ENCODE measurements around the gene STPG1. TPM values are rescaled to one million over a fixed set of nuclear protein-coding genes. Genes with fewer than 3 reads are reported as not detected.
"Not testable (repeated sequence)": the region's sequence is repeated elsewhere in the genome, so short reads cannot be mapped to it uniquely, and the experiment has no call there.

The STPG1 gene, protein sequence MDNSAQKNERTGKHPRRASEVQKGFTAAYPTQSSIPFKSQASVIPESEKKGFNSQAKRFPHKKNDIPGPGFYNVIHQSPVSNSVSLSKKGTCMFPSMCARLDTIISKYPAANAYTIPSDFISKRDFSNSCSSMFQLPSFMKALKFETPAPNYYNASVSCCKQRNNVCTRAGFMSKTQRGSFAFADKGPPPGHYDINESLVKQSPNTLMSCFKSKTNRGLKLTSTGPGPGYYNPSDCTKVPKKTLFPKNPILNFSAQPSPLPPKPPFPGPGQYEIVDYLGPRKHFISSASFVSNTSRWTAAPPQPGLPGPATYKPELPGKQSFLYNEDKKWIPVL
- 8.6 and 11.8 TPM in 2 replicates for total RNA-seq (2014; rRNA removed; shearing (Covaris generic))

- peak; percentile 83 for DNase-seq (ENCODE audit: low read depth)
Observed at GRCh38 chr1:24413350-24414163, at the start of gene STPG1. Gene STPG1 (minus strand): TSS chr1:24413782. CDS start chr1:24401388, 12,394 bp downstream.

GRCh38 chr1:24462128-24462527 lies 48.5 kb upstream of the STPG1 start:
- DNase-seq (ENCODE audit: low read depth): peak; percentile 43

DNA sequence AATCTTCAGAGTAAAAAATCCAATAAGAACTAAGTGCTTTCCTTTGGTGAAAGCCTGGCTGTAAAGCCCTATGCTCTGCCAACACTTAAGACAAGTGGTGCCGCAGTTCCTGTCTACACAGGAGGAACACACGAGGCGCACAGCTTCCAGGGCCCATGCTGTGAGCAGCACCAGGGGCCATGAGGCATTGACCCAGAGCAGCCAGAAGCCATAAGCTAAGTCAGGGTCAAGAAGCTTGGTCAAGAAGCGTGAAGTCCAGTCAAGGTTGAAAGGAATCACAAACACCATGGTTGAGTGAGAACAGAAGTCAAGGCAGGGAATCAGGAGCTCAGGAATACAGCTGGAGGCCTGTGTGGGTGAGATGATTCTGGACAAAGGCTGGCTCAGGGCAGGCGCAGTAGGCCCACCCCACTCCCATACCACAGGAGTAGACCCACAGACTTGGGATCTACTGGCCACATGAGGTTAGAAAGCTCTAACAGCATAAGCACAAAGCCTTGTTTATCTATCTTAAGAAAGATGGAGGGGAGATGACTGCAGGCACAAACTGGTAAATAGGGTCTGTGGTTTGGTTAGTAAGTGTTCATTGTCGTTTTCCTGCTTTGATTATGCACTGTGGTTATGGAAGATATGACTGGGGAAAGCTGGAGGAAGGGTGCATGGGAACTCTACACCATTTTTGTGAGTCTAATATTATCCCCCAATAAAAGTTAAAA lies 46.1 kb upstream of the STPG1 start:
- DNase-seq (ENCODE audit: low read depth): peak; percentile 56

DNA sequence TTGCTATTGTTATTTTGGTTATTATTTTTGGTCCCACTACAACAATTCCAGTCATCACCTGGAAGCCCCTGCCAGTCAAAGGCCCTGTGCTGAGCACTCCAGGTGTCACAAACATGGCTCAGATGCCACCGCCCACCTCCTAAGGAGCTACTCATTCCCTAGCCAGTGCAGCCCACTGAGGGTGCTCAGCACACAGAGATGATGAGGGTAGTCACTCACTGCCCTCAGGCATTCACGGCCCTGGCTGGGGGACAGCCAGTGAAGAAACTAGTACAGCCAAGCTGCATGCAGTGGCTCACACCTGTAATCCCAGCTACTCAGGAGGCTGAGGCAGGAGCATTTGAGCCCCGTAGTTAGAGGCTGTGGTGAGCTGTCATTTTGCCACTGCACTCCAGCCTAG lies 44.3 kb upstream of the STPG1 start:
- no peak for DNase-seq (ENCODE audit: low read depth)

DNA sequence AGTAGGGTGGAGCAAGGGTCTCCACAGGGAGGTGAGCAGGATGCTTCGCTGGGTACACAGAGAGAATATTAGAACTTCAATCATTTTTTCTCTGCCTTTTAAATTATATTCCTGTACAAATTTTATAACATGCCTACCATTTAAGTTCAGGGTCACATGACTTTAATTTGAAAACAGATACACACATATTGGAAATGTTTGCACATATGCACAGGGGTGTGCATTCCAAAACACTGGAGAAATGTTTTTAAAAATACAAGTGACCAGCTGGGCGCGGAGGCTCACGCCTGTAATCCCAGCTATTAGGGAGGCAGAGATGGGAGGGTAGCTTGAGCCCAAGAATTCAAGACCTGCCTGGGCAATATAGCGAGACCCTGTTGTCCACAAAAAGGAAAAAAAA lies 41.7 kb upstream of the STPG1 start:
- no peak for DNase-seq (ENCODE audit: low read depth)

GRCh38 chr1:24454673-24455072 lies 41.1 kb upstream of the STPG1 start:
- no peak for DNase-seq (ENCODE audit: low read depth)

- no peak for DNase-seq (ENCODE audit: low read depth)
Observed at GRCh38 chr1:24452922-24453485, 39.4 kb upstream of the STPG1 start.

DNA sequence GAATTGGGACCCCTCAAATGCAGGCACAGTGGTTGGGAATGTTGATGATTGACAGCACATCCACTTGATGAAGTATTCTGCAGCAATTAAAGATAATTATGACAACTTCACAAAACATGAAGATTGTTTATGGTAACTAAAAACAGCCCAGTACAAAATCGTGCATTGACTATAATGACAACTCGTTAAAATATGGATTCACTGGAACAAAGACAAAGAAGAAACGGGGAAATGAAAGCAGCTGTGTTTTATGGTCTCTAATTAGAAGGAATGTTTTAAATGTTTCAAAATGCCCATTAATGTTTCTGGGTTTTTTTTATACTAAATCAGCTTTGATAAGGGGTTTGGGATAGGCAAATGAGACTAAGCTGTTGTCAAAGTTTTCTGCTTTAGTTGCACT lies 38.2 kb upstream of the STPG1 start:
- no peak for DNase-seq (ENCODE audit: low read depth)

DNA sequence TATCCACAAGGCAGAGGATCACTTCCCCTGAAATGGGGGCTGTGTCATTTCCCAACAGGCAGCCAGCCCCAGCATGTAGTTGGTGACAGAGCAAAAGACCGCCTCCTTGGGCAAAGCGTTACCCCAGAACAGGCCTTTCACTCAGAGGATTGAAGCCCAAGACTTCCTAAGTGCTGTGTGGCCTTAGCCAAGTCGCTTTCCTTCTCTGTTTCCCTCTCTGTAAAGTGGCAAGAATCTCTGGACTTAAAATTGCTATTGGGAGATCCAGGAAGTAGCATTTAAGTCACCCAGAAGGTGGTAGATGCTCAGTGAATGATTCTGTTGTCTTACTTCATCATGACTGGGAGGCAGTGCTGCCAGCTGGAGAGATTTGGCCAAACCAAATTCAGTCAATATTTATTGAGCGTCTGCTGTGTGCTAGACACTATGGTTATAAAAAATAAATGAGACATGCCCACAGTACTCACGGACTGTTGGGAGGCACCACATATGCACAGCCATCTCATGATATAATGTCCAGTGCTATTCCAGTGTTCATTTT lies 37.3 kb upstream of the STPG1 start:
- no peak for DNase-seq (ENCODE audit: low read depth)

DNA sequence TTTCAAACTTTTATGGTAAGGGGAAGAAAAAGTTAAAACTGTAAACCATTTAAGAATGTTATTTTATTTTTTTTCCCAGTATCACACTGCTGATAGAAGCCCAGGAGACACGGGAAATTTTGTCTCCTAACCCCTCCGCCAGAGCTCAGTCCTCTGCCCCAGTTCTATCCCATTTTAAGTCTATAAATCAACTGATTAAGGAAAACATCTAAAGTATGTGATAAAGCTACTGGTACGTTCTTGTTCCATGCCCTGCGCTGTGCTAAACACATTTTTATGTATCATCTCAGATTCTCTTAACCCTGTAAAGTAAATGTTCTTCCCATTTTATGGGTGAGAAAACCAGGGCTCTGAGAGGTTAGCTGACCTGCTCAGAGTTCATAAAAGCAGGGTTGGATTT lies 36.7 kb upstream of the STPG1 start:
- DNase-seq (ENCODE audit: low read depth): no peak

DNA sequence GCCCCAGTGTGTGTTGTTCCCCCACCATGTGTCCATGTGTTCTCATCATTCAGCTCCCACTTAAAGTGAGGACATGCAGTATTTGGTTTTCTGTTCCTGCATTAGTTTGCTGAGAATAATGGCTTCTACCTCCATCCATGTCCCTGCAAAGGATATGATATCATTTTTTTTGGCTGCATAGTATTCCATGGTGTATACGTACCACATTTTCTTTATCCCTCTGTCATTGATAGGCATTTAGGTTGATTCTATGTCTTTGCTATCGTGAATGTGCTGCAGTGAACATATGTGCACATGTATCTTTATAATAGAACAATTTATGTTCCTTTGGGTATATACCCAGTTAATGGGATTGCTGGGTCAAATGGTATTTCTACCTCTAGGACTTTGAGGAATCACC lies 32.9 kb upstream of the STPG1 start:
- not testable (repeated sequence) for DNase-seq (ENCODE audit: low read depth)

DNA sequence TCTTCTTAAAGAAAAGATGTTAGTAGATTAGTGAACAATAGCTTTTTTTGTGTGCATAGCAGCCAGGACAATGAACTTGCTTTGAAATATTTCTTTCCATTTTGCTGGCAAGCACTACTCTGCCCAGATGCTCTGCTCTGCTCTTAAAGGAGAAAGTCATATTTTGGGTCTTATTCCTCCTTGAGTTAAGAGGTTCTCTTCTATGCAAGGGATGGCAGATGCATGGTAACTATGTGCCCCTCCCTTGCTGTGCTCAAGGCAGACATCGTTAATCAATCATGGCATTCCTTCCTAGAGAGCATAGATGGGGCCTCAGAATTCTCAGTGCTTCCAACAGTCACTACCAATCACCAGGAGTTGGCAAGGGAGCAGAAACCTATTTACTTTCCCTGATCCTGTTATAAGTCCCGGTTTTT lies 29.7 kb upstream of the STPG1 start:
- DNase-seq (ENCODE audit: low read depth): peak; percentile 14

DNA sequence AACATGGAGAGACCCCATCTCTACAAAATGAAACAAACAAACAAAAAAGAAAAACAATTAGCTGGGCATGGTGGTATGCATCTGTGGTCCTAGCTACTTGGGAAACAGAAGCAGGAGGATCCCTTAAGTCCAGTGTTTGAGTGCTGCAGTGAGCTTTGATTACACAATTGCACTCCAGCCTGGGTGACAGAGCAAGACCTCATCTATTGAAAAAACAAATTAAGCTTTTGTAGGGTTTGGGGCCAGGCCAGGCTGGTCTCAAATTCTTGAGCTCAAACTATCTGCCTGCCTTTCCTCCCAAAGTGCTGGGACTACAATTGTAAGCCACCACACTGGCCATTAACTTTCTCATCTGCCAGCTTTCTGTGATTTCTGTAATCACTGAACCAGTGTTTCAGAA lies 29.2 kb upstream of the STPG1 start:
- no peak for DNase-seq (ENCODE audit: low read depth)

GRCh38 chr1:24441996-24442668 lies 28.6 kb upstream of the STPG1 start:
- no peak for DNase-seq (ENCODE audit: low read depth)

DNA sequence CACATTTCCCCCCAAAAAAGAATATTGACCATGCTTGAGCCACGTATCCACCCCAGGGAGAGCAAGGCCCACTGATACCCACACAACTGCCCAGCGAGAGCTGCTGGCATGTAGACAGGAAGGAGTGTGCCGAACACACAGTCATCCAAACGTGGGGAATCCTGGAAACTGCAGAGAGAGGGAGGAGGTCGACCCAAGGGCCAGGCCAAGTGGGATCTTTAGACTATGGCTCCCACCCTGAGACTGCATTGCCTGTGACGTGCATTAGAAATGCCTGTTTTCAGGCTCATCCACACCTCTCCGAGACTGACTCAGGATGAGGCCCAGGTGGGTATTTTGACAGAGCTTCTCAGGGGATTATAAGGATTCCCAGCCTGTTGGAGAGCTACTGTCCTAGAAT lies 27.9 kb upstream of the STPG1 start:
- DNase-seq (ENCODE audit: low read depth): no peak

GRCh38 chr1:24440436-24440835 lies 26.9 kb upstream of the STPG1 start:
- DNase-seq (ENCODE audit: low read depth): no peak

GRCh38 chr1:24438423-24438901 lies 24.9 kb upstream of the STPG1 start:
- peak; percentile 23 for DNase-seq (ENCODE audit: low read depth)

GRCh38 chr1:24437631-24438396 lies 24.2 kb upstream of the STPG1 start:
- DNase-seq (ENCODE audit: low read depth): peak; percentile 20

- DNase-seq (ENCODE audit: low read depth): peak; percentile 56
Observed at GRCh38 chr1:24435782-24436365, 22.3 kb upstream of the STPG1 start.

DNA sequence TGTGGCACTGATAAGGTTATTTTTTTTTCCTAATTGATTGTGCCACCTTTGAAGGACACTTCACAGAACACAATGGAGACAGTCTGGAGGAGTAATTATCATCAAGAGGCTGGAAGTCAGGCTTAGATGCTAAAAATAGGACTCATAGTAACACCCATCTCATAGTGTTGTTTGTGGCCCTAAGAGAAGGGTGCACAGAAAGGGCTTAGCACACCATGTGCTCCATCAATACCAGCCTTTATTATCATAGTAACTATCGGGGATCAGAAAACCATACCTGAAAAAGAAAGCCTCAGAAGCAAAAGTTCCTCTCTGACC lies 13.9 kb upstream of the STPG1 start:
- no peak for DNase-seq (ENCODE audit: low read depth)

Measured in RPMI7951 (cell line).